Duodenal mucosa (tissue), 2 donors: Measurements from ENCODE around the gene DNAJC17.

Source experiments
- H3K27ac ChIP-seq: one replicate; pipeline ENCODE4 v1.7.0; 2013; ENCODE audit warnings: low read depth, low read length
- H3K27me3 ChIP-seq, 2 donors: one replicate each; pipeline ENCODE4 v1.7.0; 2013; ENCODE audit warnings: low read length in 2 of 2, control low read depth in 1 of 2; ENCODE audit not compliant: insufficient read depth in 2 of 2, control insufficient read depth in 1 of 2
- H3K36me3 ChIP-seq, 2 donors: one replicate each; pipeline ENCODE4 v1.7.0; 2013; ENCODE audit warnings: low read length in 2 of 2, control low read depth in 1 of 2; ENCODE audit not compliant: insufficient read depth in 2 of 2, control insufficient read depth in 1 of 2
- H3K4me1 ChIP-seq, 2 donors: one replicate each; pipeline ENCODE4 v1.7.0; 2013; ENCODE audit warnings: low read length in 2 of 2, control low read depth in 1 of 2; ENCODE audit not compliant: insufficient read depth in 2 of 2, control insufficient read depth in 1 of 2
- H3K4me3 ChIP-seq, 2 donors: one replicate each; pipeline ENCODE4 v1.7.0; 2013; ENCODE audit warnings: low read length in 2 of 2, low read depth in 1 of 2
- H3K9ac ChIP-seq, 2 donors: one replicate each; pipeline ENCODE4 v1.7.0; 2013; ENCODE audit warnings: low read length in 2 of 2, low read depth in 1 of 2
- H3K9me3 ChIP-seq, 2 donors: one replicate each; pipeline ENCODE4 v1.7.0; 2013; ENCODE audit warnings: low read length in 2 of 2, control low read depth in 1 of 2; ENCODE audit not compliant: control insufficient read depth in 1 of 2

Gene DNAJC17

DNA sequence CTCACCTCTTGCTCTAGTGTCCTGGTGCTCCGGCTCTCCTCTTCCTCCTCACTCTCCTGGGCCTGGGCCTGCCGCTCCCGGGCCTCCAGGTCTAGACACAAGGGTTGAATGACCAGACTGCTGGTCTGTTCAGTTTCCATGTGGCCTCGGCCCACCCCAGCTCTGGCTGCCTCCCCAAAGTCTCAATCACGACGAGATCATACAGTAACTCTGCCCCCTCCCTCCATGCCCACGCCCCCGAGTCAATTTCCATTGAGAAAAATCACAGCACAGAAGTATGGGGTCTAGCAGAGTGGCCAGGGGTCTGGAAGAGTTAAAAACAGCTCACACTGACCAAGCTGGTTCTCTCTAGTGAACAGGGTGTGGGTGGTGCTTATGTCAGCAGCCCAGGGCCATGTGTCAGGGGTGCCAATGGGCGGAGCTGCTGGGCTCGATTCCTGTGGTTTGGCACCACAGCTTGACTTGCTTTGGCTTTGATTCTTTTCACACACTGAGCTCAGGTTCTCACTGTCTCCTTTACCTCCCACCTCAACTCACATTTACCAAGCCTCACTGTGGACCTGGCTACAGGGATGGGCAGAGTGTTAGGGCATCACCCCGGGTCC lies 30.6 kb downstream of the DNAJC17 start:
- Histone ChIP-seq H3K9ac (no peak overlapping the region), H3K4me3 (no peak overlapping the region), H3K4me1 (no peaks in the 10 kb centered on the region), H3K27ac (no peak overlapping the region), H3K27me3 (no peaks in the 10 kb centered on the region), H3K36me3 (peaks cover 49 to 59% of the 10 kb centered on the region in 2 donors), H3K9me3 (no peaks in the 10 kb centered on the region)

DNA sequence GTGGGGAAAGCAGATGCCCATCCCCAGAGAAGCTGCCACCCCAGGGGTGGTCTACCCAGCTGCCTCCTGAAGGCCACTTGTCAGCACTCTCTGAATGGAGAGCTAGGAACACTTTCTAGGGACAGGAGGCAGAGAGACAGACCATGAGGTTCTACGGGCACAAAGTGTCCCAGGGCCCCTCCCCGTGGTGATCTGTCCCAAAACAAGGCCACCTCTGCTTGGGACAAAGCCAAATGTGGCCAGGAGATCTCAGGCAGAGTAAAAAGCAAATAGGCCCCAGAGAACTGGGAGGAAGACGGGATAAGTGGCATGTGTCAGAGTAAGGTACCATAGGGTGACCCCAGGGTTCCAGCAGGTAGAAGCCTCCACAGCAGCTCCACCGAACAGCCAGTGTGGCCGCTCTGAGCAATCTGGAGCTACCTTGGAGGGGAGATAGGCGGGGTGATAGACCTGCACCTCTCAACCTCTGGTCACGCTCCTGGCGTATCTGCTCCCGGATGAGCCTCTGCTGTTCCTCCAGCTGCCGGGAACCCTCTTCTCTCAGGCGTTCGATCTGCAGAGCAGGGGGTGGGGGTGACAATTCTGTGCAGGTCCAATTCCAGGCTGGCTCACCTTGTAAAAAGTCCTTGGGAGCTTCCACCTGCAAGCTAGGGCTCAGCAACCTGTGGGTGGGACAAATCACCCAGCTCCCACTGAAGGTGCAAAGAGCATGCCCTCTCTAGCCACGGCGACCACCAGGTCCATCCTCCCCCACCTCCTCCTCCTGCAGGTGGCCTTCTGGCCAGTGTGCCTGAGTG lies 31.3 kb downstream of the DNAJC17 start:
- H3K9ac ChIP-seq = no peak overlapping the region
- H3K9me3 ChIP-seq = no peaks in the 10 kb centered on the region
- no peaks in the 10 kb centered on the region for H3K27me3 ChIP-seq
- H3K4me1 ChIP-seq = peaks cover under 1 to 2% of the 10 kb centered on the region in 2 donors
- H3K27ac ChIP-seq = no peak overlapping the region
- peaks cover 49 to 61% of the 10 kb centered on the region in 2 donors for H3K36me3 ChIP-seq
- no peak overlapping the region for H3K4me3 ChIP-seq

DNA sequence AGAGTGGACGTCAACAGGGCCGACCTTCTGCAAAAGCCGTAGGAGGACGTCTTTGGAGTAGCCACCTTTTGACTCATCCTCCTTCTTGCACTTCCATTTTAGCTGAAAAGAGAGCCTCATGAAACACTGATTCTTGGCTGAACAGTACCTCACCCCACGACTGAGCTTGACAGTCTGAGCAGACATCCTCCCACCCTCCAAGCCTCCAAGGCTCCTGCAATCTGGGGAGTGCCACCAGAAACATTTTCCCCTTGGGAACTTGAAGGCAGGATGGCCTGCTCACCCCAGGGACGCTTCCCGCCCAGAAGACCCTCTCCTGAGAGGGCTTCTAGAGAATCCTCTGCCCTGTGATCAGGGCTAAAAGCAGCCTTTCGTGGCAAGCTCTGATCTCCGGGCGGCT lies 32.3 kb downstream of the DNAJC17 start:
- Histone ChIP-seq H3K27me3 (no peaks in the 10 kb centered on the region), H3K9me3 (no peaks in the 10 kb centered on the region), H3K4me1 (peaks cover 10 to 11% of the 10 kb centered on the region in 2 donors), H3K27ac (no peak overlapping the region), H3K4me3 (no peak overlapping the region), H3K9ac (no peak overlapping the region), H3K36me3 (peaks cover 48 to 61% of the 10 kb centered on the region in 2 donors)

DNA sequence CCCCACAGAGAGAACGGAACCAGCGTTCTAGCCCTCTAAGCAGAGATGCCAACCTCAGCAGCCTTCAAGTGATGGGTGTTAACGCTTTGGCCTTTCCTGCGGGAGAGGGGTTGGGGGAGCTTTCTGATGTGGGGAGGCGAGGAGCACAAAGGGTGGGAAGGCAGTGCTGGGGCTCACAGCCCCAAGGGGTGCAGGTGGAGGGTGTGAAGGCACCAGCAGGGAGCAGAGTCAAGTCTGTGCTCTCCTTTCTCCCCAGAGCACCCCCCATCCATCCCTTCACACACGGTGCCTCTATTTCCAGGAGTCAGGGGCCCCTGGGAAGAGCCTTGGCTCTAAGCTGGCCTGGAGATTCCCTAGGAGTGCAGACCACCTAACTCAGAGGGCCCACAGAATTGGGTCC lies 33.4 kb downstream of the DNAJC17 start:
- H3K27ac ChIP-seq = no peak overlapping the region
- H3K4me3 ChIP-seq = no peak overlapping the region
- peaks cover 40 to 51% of the 10 kb centered on the region in 2 donors for H3K36me3 ChIP-seq
- H3K9me3 ChIP-seq = no peaks in the 10 kb centered on the region
- H3K4me1 ChIP-seq = peaks cover 21 to 22% of the 10 kb centered on the region in 2 donors
- no peak overlapping the region for H3K9ac ChIP-seq
- no peaks in the 10 kb centered on the region for H3K27me3 ChIP-seq

DNA sequence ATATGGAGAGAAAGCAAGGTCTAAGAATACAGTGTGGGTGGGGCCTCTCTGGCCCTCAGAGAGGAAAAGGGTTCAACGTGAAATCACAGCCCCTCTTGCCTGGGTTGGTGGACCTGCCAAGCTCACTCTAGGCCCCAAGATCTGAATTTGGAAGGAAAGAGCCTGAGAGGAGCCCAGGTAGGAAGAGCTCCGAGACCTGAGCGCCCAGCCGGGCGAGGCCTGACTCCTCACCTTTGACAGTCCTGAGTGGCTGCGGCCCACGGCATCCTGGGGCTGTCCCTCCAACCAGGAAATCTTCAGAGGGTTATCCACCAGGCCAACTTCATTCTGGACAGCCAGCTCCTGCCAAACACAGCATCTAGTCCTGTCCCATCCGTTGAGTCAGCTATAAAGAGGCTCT lies 33.8 kb downstream of the DNAJC17 start:
- Histone ChIP-seq H3K27ac (no peak overlapping the region), H3K9ac (no peak overlapping the region), H3K4me3 (no peak overlapping the region), H3K9me3 (no peaks in the 10 kb centered on the region), H3K36me3 (peaks cover 36 to 47% of the 10 kb centered on the region in 2 donors), H3K27me3 (no peaks in the 10 kb centered on the region), H3K4me1 (peaks cover 25 to 26% of the 10 kb centered on the region in 2 donors)

DNA sequence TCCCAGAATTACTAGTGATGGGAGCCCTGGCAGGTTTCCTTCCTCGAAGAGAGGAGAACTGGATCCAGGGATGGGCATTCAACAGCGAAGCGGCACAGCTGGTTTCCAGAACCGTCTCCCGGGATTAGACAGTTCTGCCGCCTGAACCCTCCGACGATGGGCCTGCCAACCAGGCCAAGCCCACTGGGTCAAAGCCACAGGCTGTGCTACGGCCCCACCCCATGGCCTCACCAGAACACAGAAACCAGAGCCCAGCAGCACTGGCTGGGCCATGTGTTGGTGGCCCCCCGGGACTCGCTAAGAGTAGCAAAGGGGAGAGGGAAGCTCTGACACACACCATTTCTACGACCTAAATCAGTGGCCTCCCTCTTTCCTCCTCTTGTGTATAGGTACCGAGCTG lies 35.3 kb downstream of the DNAJC17 start:
- Histone ChIP-seq H3K4me3 (no peak overlapping the region), H3K27me3 (no peaks in the 10 kb centered on the region), H3K9ac (no peak overlapping the region), H3K4me1 (peaks cover 36 to 39% of the 10 kb centered on the region in 2 donors), H3K27ac (no peak overlapping the region), H3K36me3 (peaks cover 34 to 55% of the 10 kb centered on the region in 2 donors), H3K9me3 (no peaks in the 10 kb centered on the region)

DNA sequence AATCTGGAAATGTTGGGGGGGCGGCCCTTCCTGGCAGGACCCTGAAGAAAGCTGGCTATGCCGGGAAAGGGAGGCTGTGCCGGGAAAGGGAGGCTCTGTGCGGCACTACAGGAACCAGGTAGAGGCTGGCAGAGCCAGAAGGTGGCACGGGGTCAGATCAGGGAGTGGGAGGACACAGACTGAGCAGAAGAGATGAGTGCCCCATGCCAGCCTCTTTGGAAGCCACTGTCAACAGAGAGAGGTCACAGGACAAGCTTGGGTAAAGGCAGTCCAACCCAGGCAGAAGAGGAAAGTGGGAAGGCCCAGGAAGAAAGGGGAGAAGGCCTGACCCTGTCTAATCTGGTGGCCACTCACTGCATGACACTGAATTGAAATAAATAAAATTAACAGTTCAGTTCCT lies 36.0 kb downstream of the DNAJC17 start:
- peaks cover 27 to 53% of the 10 kb centered on the region in 2 donors for H3K36me3 ChIP-seq
- no peak overlapping the region for H3K4me3 ChIP-seq
- no peak overlapping the region for H3K9ac ChIP-seq
- no peaks in the 10 kb centered on the region for H3K9me3 ChIP-seq
- no peak overlapping the region for H3K27ac ChIP-seq
- H3K27me3 ChIP-seq = no peaks in the 10 kb centered on the region
- H3K4me1 ChIP-seq = peaks cover 41 to 42% of the 10 kb centered on the region in 2 donors

DNA sequence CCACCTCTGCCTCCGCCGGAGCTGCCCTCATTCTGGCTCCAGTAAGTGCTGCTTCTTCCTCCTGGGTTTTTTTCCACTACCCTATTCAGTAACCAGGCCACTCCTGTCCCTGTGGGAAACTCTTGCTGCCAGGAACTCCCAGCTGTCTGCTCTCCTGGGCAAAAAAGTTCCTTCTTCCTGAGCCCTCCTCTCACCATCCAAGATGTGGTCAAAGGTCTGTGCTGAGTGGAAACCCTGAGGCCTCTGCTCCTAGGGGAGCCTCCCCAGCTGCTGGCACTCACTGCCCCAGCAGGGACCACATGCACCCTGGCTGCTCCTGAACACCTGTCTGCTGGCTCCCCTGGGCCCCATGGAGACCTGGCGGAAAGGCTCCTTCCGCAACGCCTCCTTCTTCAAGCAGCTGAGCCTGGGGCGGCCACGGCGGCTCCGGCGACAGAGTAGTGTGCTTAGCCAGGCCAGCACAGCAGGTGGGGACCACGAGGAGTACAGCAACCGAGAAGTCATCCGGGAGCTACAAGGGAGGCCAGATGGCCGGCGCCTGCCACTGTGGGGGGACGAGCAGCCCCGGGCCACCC lies 37.0 kb downstream of the DNAJC17 start:
- peaks cover 47 to 53% of the 10 kb centered on the region in 2 donors for H3K4me1 ChIP-seq
- no peaks in the 10 kb centered on the region for H3K27me3 ChIP-seq
- H3K9ac ChIP-seq = peak overlapping the region; percentile 51 to 60
- peak overlapping the region; percentile 73 for H3K27ac ChIP-seq
- H3K4me3 ChIP-seq = peak overlapping the region; percentile 28 to 43
- peaks cover 19 to 43% of the 10 kb centered on the region in 2 donors for H3K36me3 ChIP-seq
- H3K9me3 ChIP-seq = no peaks in the 10 kb centered on the region

DNA sequence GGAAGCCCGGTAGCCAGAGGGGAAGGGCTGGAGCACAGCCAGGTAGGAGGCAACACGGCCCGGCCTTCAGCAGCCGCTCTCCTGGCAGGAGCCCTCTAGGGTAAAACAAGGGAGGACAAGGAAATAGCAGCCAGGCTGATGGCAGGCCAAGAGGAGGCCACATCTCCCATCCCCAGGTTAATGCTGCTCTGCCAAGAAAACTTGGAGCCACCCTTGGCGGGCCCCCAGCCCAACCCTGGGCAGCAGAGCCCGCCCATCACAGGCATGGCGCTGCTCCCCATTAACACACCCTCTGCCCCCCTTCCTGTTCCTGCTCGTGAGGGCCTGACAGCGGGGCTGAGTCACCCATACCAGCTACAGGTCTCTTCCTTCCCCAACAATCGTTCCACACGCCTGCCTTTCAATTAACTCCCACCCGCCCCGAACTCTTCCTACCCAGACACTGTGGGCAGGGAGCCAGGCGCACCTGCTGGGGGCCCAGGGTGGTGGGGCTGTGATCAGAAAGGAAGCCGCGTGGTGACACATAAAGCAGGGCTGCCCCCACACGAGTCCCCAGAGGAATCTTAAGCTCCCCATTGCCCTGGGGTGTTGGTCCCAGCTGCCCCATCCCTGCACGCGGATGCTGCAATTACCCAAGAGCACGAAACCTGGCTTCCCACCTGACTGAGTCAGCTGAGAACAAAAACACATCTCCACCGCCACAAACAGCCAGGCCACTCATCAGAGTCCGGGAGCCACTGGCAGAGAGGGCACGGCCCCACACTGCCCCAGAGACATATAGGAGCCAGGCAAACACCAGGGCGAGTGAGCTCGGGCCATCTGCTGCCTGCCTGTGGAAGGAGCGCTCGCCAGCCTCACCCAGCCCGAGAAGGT lies 37.8 kb downstream of the DNAJC17 start, which contains the start of gene C15orf62:
TSS of gene C15orf62 (plus strand) at position 707 of the 873 bp plus-strand sequence. CDS start 516 bp downstream, outside the sequence.
- H3K4me3 ChIP-seq = peak within 1 kb of the TSS; percentile 28 to 53
- H3K9me3 ChIP-seq = no peaks in the 10 kb centered on the region
- peak within 1 kb of the TSS; percentile 73 for H3K27ac ChIP-seq
- peak within 1 kb of the TSS; percentile 51 to 60 for H3K9ac ChIP-seq
- peaks cover 12 to 36% of the 10 kb centered on the region in 2 donors for H3K36me3 ChIP-seq
- peaks cover 54 to 60% of the 10 kb centered on the region in 2 donors for H3K4me1 ChIP-seq
- no peaks in the 10 kb centered on the region for H3K27me3 ChIP-seq
